ENCODE results near the gene HS2ST1. TPM values are rescaled to one million over a fixed set of nuclear protein-coding genes. Genes with fewer than 3 reads are reported as not detected.
"Not testable (repeated sequence)": the region's sequence is repeated elsewhere in the genome, so short reads cannot be mapped to it uniquely, and the experiment has no call there.

Gene HS2ST1
- total RNA-seq (2014; rRNA removed; shearing (Covaris generic)): 18.5 and 19.0 TPM in 2 replicates
- polyA plus RNA-seq (2015; cell fraction: cytosol; rRNA removed): 17.8 and 20.2 TPM in 2 replicates
- 3.8 and 4.3 TPM in 2 replicates for polyA plus RNA-seq (2015; cell fraction: nucleus; rRNA removed)

DNA sequence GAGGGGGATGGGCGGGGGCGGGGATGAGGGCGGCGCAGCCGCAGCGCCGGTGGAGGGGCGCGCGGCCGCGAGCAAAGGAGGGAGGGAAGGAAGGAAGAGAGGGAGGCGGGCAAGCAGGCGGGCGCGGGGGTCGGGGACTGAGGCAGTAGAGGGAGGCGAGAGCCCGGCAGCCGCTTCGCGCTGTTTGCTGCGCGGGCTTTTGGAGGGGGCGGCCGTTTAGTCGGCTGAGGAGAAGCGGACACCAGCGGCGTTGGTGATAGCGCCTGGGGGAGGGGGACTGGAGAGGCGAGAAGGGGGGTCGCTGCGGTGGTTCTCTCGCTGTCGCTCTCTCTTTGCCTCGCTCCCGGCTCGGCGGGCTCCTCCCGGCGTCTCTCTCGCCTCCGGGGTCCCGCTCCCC, at the start of gene HS2ST1:
HS2ST1 (plus strand) TSS at position 35 of the 397 bp plus-strand sequence.
- in situ Hi-C loops (cut with HindIII; ENCODE audit: low pct_unique_long_range_greater_than_20kb, low sequenced_read_pairs): no loop called here
- DNase-seq (ENCODE audit: low read depth, low spot score): no peak

DNA sequence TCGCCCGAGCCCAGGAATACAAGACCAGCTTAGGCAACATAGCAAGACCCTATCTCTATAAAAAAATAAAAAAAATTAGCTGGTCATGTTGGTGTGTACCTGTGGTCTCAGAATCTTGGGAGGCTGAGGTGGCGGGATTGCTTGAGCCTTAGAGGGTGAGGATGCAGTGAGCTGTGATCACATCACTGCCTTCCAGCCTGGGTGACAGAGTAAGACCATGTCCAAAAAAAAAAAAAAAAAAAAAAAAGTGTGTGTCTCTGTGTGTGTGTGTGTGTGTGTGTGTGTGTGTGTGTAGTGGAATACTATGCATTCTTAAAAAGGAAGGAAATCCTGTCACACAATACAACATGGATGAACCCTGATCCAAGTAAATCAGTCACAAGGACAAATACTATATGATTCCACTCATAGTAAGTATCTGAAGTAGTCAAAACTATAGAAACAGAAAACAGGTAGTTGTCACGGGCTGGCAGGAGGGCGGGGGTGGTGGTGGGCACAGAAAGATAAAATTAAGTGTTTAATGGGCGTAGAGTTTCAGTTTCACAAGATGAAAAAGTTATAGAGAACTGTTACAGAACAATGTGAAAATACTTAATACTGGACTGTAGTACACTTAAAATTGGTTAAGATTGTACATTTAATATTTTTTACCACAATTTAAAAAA, 48.3 kb upstream of the HS2ST1 start:
- in situ Hi-C loops (cut with HindIII; ENCODE audit: low pct_unique_long_range_greater_than_20kb, low sequenced_read_pairs): no loop called here
- no peak for DNase-seq (ENCODE audit: low read depth, low spot score)

DNA sequence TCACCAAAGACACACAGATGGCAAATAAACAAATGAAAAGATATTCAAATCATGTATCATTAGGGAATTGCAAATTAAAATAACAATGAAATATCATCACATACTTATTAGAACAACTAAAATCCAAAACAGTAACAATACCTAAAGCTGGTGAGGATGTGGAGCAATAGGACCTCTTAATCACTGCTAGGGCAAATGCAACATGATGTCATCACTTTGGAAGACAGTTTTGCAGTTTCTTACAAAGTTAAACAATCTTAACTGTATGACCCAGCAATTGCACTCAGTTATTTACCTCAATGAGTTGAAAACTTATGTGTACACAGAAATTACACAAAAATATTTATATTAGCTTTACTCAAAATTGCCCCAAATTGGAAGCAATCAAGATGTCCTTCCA, 47.8 kb upstream of the HS2ST1 start:
- no peak for DNase-seq (ENCODE audit: low read depth, low spot score)
- in situ Hi-C loops (cut with HindIII; ENCODE audit: low pct_unique_long_range_greater_than_20kb, low sequenced_read_pairs): no loop called here

DNA sequence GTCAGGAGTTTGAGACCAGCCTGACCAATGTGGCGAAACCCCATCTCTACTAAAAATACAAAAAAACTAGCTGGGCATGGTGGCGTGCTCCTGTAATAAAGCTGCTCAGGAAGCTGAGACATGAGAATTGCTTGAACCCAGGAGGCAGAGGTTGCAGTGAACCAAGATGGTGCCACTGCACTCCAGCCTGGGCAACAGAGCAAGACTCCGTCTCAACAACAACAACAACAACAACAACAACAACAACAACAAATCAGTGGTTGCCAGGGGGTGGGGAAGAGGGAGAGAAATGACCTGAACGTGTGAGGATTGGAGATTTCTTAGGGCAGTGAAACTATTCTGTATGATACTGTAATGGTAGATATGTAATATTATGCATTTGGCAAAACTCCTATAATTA, 47.2 kb upstream of the HS2ST1 start:
- DNase-seq (ENCODE audit: low read depth, low spot score); in situ Hi-C loops (cut with HindIII; ENCODE audit: low pct_unique_long_range_greater_than_20kb, low sequenced_read_pairs): not testable (repeated sequence)

DNA sequence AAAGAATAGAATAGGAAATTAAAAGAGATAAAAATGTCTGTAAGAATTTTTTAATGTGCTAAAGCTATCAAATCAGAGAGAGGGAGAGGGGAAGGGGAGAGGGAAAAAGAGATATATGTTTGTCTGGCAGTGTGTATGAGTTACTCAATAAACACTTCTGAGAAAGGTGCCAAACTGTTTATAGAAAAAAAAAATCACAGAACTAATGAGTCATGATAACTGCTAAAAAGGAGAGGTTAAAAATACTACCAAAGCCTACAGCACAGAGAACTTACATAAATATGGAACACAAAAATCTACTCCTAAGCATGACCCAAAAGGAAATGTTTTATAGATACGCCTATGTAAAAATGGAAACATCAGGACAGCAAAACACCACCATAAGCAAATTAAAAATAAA, 46.0 kb upstream of the HS2ST1 start:
- no peak for DNase-seq (ENCODE audit: low read depth, low spot score)
- in situ Hi-C loops (cut with HindIII; ENCODE audit: low pct_unique_long_range_greater_than_20kb, low sequenced_read_pairs): no loop called here

DNA sequence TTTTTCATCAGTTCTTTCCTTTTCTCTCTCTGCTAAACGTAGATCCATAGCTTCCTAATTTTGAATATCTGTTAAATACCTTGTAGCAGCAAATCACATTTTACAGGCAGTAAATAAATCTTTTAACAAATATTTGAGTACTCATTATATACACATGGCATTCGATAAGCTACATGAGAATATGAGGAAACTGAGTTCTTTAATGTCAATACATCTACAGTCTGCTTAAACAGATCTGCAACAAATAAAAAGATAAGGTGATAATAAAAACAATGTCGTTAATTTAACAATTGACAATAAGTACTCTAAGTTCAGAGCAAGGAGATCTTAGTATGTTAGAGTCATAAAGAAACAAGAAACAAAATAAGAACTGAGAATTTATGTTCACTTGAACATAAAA, 43.4 kb upstream of the HS2ST1 start:
- in situ Hi-C loops (cut with HindIII; ENCODE audit: low pct_unique_long_range_greater_than_20kb, low sequenced_read_pairs): no loop called here
- no peak for DNase-seq (ENCODE audit: low read depth, low spot score)

DNA sequence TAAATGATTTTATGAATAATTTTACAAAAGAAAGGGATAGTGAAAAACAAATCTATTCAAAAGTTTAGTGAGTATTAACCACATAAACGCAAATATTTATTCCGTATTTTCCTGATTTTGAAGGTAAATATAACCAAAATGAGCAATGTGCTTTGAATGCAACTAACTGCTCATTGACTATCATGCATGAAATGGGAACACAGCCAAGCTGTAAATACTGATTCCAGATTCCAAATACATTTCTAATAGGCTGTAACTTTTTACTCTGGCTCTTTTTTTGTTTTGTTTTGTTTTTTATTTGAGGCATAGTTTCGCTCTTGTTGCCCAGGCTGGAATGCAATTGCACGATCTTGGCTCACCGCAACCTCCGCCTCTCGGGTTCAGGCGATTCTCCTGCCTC, 42.3 kb upstream of the HS2ST1 start:
- in situ Hi-C loops (cut with HindIII; ENCODE audit: low pct_unique_long_range_greater_than_20kb, low sequenced_read_pairs): no loop called here

DNA sequence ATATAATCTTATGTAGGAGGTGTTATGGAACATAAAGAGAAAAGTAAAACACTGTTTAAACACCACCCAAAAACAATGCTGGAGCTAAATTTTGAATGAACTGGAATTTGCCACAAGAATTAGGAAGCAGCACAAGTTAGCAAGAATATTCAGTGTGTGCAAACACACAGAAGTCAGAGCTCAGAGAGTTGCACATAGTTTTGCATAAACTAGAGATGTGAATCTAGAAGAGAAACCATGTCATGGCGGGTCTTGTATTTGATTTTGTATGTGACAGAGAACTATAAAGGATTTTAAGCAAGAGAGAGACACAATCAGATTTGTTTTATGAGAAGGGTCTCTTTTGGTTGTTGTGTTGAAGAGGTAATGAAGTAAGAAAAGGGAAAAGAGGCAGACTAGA, 38.7 kb upstream of the HS2ST1 start:
- in situ Hi-C loops (cut with HindIII; ENCODE audit: low pct_unique_long_range_greater_than_20kb, low sequenced_read_pairs): no loop called here
- no peak for DNase-seq (ENCODE audit: low read depth, low spot score)

More for the DNA sequence above, 42.3 kb upstream of the HS2ST1 start:
- no peak for DNase-seq (ENCODE audit: low read depth, low spot score)

DNA sequence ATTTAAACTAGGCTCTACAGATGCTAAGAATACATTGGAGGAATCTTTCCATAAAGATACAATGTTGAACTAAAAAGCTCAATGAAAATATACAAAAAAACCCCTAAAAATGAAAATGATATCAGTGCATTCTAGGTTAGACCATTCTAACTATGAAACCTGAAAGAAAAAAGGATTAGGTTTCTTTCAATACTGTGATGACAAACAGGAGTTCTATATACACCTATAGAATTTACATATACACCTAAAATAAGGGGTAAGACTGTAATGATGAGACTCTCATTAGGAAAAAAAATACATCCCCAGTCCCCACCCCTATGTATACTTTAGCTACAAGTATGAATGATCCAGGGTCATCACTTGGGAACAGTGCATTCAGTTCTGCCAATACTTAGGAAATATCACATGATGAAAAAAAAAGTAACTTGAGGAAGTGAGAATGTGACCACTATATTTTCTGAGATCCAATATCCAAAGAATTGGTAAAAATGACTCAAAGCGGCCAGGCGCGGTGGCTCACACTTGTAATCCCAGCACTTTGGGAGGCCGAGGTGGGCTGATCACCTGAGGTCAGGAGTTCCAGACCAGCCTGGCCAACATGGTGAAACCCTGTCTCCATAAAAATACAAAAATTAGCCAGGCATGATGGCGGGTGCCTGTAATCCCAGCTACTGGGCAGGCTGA, 26.8 kb upstream of the HS2ST1 start:
- in situ Hi-C loops (cut with HindIII; ENCODE audit: low pct_unique_long_range_greater_than_20kb, low sequenced_read_pairs): no loop called here
- DNase-seq (ENCODE audit: low read depth, low spot score): no peak

DNA sequence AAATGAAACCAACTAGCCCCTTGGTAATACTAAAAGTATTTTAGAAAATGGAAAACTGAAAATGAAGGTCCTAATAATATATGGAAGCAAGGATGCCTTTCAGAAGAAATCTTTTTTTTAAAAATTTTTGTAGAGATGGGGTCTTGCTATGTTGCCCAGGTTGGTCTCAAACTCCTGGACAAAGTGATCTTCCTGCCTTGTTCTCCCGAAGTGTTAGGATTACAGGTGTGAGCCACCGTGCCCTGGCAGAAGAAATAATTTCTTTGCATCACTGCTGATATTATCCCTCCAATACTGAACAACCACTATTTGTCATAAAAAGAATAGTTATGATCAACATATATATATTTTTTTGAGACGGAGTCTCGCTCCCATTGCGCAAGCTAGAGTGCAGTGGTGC, 26.1 kb upstream of the HS2ST1 start:
- in situ Hi-C loops (cut with HindIII; ENCODE audit: low pct_unique_long_range_greater_than_20kb, low sequenced_read_pairs): no loop called here
- no peak for DNase-seq (ENCODE audit: low read depth, low spot score)

DNA sequence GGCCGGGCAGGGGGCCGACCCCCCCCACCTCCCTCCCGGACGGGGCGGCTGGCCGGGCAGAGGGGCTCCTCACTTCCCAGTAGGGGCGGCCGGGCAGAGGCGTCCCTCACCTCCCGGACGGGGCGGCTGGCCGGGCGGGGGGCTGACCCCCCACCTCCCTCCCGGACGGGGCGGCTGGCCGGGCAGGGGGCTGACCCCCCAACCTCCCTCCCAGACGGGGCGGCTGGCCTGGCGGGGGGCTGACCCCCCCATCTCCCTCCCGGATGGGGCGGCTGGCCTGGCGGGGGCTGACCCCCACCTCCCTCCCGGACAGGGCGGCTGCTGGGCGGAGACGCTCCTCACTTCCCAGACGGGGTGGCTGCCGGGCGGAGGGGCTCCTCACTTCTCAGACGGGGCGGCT, 15.0 kb upstream of the HS2ST1 start:
- DNase-seq (ENCODE audit: low read depth, low spot score): not testable (repeated sequence)

DNA sequence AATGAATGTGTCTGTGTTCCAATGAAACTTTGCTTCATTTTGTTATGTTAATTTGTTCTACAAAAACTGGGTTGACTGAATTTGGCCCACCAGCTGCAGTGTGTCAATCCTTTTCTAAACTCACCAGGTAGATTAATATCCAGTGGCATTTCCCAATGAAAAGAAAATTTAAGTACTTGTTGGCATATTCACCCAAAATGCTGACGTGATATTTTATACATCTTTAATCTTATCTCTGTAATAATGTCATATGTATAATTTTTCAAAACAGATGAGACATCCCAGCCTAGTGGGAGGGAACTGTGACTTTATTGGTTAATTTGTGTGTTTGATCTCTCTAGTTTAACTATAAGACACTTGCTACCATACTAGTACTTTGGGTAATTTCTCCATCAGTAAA, 8.6 kb upstream of the HS2ST1 start:
- DNase-seq (ENCODE audit: low read depth, low spot score): no peak
- in situ Hi-C loops (cut with HindIII; ENCODE audit: low pct_unique_long_range_greater_than_20kb, low sequenced_read_pairs): no loop called here

More for the DNA sequence above, 15.0 kb upstream of the HS2ST1 start:
- in situ Hi-C loops (cut with HindIII; ENCODE audit: low pct_unique_long_range_greater_than_20kb, low sequenced_read_pairs): not testable (repeated sequence)

DNA sequence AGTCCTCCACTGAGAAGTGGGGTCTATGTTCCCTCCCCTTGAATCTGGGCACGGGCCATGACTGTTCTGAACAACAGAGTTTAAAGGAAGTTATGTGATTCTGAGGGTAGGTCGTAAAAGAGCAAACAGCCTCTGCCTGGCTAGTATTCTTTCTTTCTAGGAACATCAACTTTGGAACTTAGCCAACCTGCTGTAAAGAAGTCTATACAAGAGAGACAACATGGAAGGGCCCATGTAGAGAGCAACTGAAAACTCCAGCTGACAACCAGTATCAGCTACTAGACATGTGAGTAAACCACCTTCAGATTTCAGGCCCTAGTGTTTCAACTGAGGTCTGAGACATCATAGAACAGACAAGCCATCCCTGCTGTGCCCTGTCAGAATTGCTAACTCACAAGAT, 8.0 kb upstream of the HS2ST1 start:
- DNase-seq (ENCODE audit: low read depth, low spot score): no peak
- in situ Hi-C loops (cut with HindIII; ENCODE audit: low pct_unique_long_range_greater_than_20kb, low sequenced_read_pairs): no loop called here

DNA sequence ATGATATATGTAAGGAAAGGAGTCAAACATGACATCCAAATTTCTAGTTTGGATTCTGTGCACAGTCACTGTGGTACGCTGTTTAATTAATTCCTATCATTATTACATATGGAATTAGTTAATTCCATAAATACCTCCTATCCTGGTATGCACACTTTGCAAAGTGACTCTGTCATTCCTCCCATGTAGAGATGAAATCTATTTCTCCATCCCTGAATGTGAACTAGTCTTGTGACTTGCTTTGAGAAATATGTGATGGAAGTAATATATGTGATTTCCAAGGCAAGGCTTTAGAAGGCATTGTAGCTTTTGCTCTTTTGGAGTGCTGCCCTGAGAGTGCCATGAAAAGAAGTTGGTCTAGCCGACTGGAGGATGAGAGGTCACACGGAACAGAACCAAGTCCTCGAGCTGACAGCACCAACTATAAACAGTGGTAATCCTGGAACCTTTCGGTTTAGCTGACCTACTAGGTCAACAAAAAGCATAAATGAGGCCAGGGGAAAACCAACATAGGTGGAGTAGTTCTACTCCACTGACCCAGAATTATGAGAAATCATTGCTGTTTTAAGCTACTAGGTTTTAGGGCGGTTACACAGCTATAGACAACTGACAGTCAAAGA, 2.0 kb upstream of the HS2ST1 start:
- in situ Hi-C loops (cut with HindIII; ENCODE audit: low pct_unique_long_range_greater_than_20kb, low sequenced_read_pairs): no loop called here

DNA sequence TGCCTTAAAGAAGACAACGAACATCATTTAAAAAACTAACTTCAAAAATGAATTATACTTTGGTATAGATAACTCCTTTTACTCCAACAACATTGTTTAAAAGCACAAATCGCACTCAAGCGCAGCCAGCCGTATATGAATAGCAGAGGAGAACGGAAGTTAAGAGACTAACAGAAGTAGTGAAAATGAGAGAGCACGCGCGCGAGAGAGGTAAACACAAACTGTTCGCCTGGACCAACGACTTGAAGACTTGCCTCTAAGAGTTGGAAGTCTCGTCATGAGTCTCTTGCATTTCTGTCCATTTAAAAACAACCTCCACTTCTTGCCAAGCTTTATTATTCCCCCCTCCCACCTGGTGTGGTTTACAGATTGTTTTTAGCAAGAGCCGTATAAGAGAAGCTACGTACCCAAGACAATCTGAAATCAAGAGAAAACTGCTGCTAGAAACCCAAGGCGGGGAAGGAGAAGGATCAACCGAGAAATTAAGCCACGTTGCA, 988 bp upstream of the HS2ST1 start:
- in situ Hi-C loops (cut with HindIII; ENCODE audit: low pct_unique_long_range_greater_than_20kb, low sequenced_read_pairs): no loop called here
- peak; percentile 24 for DNase-seq (ENCODE audit: low read depth, low spot score)

More for the DNA sequence above, 2.0 kb upstream of the HS2ST1 start:
- DNase-seq (ENCODE audit: low read depth, low spot score): no peak

DNA sequence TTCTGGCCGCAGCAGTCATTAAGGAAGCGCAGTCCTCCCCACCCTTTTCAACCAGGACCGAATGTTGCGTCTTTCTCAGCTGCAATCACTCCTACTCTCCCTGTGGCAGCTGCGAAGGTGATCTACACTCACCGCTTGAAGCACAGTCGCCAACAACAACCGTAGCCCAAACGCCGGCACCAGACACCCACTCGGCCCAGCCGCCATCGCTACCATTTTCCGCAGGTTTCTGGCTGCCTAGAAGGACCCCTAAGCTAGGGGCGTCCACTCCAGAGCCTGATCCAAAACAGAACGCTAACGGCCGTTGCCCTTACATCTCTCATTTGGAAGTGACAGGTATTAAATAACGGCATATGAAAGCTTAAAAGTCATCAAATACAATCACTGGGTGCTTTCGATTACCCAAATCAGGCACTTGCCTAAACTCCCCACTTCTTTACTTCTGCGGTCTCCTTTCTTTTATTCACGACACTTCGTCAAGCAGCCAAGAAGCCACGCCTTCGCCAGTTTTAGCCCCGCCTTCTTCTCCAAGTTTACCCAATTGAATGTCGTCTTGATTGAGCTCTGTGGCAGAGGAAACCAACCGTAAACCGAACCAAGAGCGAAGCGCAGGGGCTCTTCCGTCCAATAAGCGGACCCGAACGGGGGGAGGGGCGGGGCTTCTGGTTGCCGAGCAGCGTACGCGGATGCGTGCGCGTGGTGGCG, 387 bp upstream of the HS2ST1 start, which contains the start of gene SELENOF:
SELENOF (minus strand) TSS at position 231 of the 705 bp plus-strand sequence; CDS start at position 216, 15 bp downstream.
- peak; percentile 100 for DNase-seq (ENCODE audit: low read depth, low spot score)
- in situ Hi-C loops (cut with HindIII; ENCODE audit: low pct_unique_long_range_greater_than_20kb, low sequenced_read_pairs): no loop called here

DNA sequence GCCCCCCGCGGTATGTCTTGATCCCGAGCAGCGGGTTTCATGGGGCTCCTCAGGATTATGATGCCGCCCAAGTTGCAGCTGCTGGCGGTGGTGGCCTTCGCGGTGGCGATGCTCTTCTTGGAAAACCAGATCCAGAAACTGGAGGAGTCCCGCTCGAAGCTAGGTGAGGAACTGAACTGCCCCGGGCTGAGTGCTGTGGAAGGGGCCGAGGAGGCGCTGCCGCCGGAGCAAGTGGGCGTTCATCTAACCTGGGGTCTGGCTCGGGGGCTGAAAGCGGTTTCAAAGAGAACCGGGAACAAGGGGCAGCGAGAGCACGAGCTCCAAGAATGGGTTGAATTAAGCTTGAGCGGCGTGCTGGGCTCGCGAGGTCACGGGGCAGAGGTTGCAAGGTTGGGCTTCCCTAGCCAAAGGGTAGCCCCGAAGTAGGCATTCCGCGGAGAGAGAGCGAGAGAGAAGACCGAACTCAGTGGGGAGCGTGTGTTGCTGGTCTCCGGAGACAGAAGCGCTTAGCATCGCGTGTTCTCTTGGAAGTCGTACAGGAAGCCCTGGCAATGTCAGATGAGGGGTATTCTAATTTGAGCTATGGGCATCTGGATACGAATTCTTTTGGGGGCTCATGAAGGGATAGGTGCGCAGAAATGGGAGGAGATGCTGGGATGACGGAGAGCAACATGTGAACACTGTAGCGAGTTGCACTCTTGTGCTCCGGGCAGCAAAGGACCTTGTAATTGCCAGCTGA, 732 bp downstream of the HS2ST1 start:
- DNase-seq (ENCODE audit: low read depth, low spot score): peak; percentile 47
- in situ Hi-C loops (cut with HindIII; ENCODE audit: low pct_unique_long_range_greater_than_20kb, low sequenced_read_pairs): no loop called here

Data from SK-MEL-5 (cell line).